ENCODE results near the gene MAPK6.
"Not testable (repeated sequence)": the region's sequence is repeated elsewhere in the genome, so short reads cannot be mapped to it uniquely, and the experiment has no call there.

Gene MAPK6

GRCh38 chr15:52037889-52038505 is 19.0 kb downstream of the MAPK6 start:
- TF ChIP-seq POLR2A (IDR thresholded peaks at IDR 0.05; ENCODE audit: low read depth, low read length) (no peak), SPI1 (IDR thresholded peaks at IDR 0.05; ENCODE audit: low read depth, low read length) (no peak), POLR2AphosphoS5 (IDR thresholded peaks at IDR 0.05; ENCODE audit: low read depth, low read length) (no peak), TAF1 (IDR thresholded peaks at IDR 0.05; ENCODE audit: low read depth, low read length) (no peak), PAX5 (IDR thresholded peaks at IDR 0.05; ENCODE audit: insufficient read depth, low read length, severe bottlenecking) (no peak), POU2F2 (IDR thresholded peaks at IDR 0.05; ENCODE audit: low read depth, low read length) (no peak)
- DNase-seq (ENCODE audit: insufficient read length, low spot score) (no peak), FAIRE-seq (peak; percentile 20)

- DNase-seq (ENCODE audit: insufficient read length, low spot score) (no peak), FAIRE-seq (peak; percentile 51)
- TF ChIP-seq PAX5 (IDR thresholded peaks at IDR 0.05; ENCODE audit: insufficient read depth, low read length, severe bottlenecking): no peak
- TF ChIP-seq SPI1 (IDR thresholded peaks at IDR 0.05; ENCODE audit: low read depth, low read length): 0 out of 2 replicates have a peak, but pooled peaks have one; percentile 1
Observed at GRCh38 chr15:52039925-52040781, 21.1 kb downstream of the MAPK6 start.

- DNase-seq (ENCODE audit: insufficient read length, low spot score) (no peak), FAIRE-seq (no peak)
- TF ChIP-seq TAF1 (IDR thresholded peaks at IDR 0.05; ENCODE audit: low read depth, low read length) (no peak), SPI1 (IDR thresholded peaks at IDR 0.05; ENCODE audit: low read depth, low read length) (no peak), POU2F2 (IDR thresholded peaks at IDR 0.05; ENCODE audit: low read depth, low read length) (no peak), PAX5 (IDR thresholded peaks at IDR 0.05; ENCODE audit: insufficient read depth, low read length, severe bottlenecking) (no peak), POLR2A (IDR thresholded peaks at IDR 0.05; ENCODE audit: low read depth, low read length) (no peak), POLR2AphosphoS5 (IDR thresholded peaks at IDR 0.05; ENCODE audit: low read depth, low read length) (no peak)
Observed at GRCh38 chr15:52042051-52042851, 23.2 kb downstream of the MAPK6 start.

GRCh38 chr15:52045795-52046298 is 26.8 kb downstream of the MAPK6 start:
- DNase-seq (ENCODE audit: insufficient read length, low spot score): not testable (repeated sequence)
- peak; percentile 81 for FAIRE-seq

GRCh38 chr15:52046552-52046951 is 27.5 kb downstream of the MAPK6 start:
- FAIRE-seq: peak; percentile 43
- not testable (repeated sequence) for DNase-seq (ENCODE audit: insufficient read length, low spot score)

GRCh38 chr15:52050416-52050815 is 31.4 kb downstream of the MAPK6 start:
- no peak for FAIRE-seq
- no peak for DNase-seq (ENCODE audit: insufficient read length, low spot score)
- TF ChIP-seq POLR2AphosphoS5 (IDR thresholded peaks at IDR 0.05; ENCODE audit: low read depth, low read length) (no peak), PAX5 (IDR thresholded peaks at IDR 0.05; ENCODE audit: insufficient read depth, low read length, severe bottlenecking) (no peak), TAF1 (IDR thresholded peaks at IDR 0.05; ENCODE audit: low read depth, low read length) (no peak), SPI1 (IDR thresholded peaks at IDR 0.05; ENCODE audit: low read depth, low read length) (no peak), POLR2A (IDR thresholded peaks at IDR 0.05; ENCODE audit: low read depth, low read length) (no peak), POU2F2 (IDR thresholded peaks at IDR 0.05; ENCODE audit: low read depth, low read length) (no peak)

GRCh38 chr15:52052066-52052935 is 33.3 kb downstream of the MAPK6 start:
- TF ChIP-seq SPI1 (IDR thresholded peaks at IDR 0.05; ENCODE audit: low read depth, low read length): peak; percentile 47
- no peak for TF ChIP-seq PAX5 (IDR thresholded peaks at IDR 0.05; ENCODE audit: insufficient read depth, low read length, severe bottlenecking)
- no peak for FAIRE-seq
- DNase-seq (ENCODE audit: insufficient read length, low spot score): no peak

- DNase-seq (ENCODE audit: insufficient read length, low spot score) (no peak), FAIRE-seq (no peak)
- TF ChIP-seq PAX5 (IDR thresholded peaks at IDR 0.05; ENCODE audit: insufficient read depth, low read length, severe bottlenecking): no peak
- no peak for TF ChIP-seq SPI1 (IDR thresholded peaks at IDR 0.05; ENCODE audit: low read depth, low read length)
- TF ChIP-seq TAF1 (IDR thresholded peaks at IDR 0.05; ENCODE audit: low read depth, low read length): no peak
- no peak for TF ChIP-seq POU2F2 (IDR thresholded peaks at IDR 0.05; ENCODE audit: low read depth, low read length)
- no peak for TF ChIP-seq POLR2AphosphoS5 (IDR thresholded peaks at IDR 0.05; ENCODE audit: low read depth, low read length)
- no peak for TF ChIP-seq POLR2A (IDR thresholded peaks at IDR 0.05; ENCODE audit: low read depth, low read length)
Observed at GRCh38 chr15:52054381-52054780, 35.4 kb downstream of the MAPK6 start.

GRCh38 chr15:52054858-52055257 is 35.8 kb downstream of the MAPK6 start:
- not testable (repeated sequence) for DNase-seq (ENCODE audit: insufficient read length, low spot score); FAIRE-seq
